IPS DF 6.9 (cell line): ENCODE data around the gene TCF7L1.
A peak's percentile ranks its signal among the peaks of the same experiment; 100 is the strongest.

Source experiments
- DNase-seq: peaks from one replicate; pipeline ENCODE4 v3.0.0-alpha.2; 2013; ENCODE audit warnings: low read depth, low spot score
- H3K27ac ChIP-seq: one replicate; pipeline ENCODE4 v1.5.1; 2013; ENCODE audit warnings: low read length, control low read depth
- H3K27me3 ChIP-seq: 2 replicates; pipeline ENCODE4 v1.6.1; 2013; ENCODE audit warnings: mild to moderate bottlenecking, low read length; ENCODE audit not compliant: control insufficient read depth, insufficient read depth
- H3K36me3 ChIP-seq: 2 replicates; pipeline ENCODE4 v1.6.1; 2013; ENCODE audit warnings: low read length; ENCODE audit not compliant: control insufficient read depth, insufficient read depth
- H3K4me1 ChIP-seq: 2 replicates; pipeline ENCODE4 v1.6.1; 2013; ENCODE audit warnings: low read length; ENCODE audit not compliant: control insufficient read depth, insufficient read depth
- H3K4me3 ChIP-seq: 2 replicates; pipeline ENCODE4 v1.5.1; 2013; ENCODE audit warnings: mild to moderate bottlenecking, low read length
- H3K9me3 ChIP-seq: 2 replicates; pipeline ENCODE4 v1.6.1; 2013; ENCODE audit warnings: low read length, inconsistent platforms; ENCODE audit not compliant: control insufficient read depth, insufficient read depth
- WGBS: extraction: QIAGEN DNeasy Blood & Tissue Kit; methylation state at CpG from one replicate; pipeline ENCODE4 v1.1.7; 2013; ENCODE audit warnings: mixed read lengths, missing lambda C conversion rate; ENCODE audit not compliant: insufficient read length, insufficient coverage; 5-methylcytosine and 5-hydroxymethylcytosine counted together

TCF7L1 gene

GRCh38 chr2:85259101-85259590, 126.0 kb downstream of the TCF7L1 start:
- no peaks in the 10 kb centered on the region for H3K9me3 ChIP-seq
- WGBS: no CpG with 5 or more reads among the region's 11 CpGs
- peaks cover 26% of the 10 kb centered on the region for H3K4me1 ChIP-seq
- H3K27me3 ChIP-seq: no peaks in the 10 kb centered on the region
- no peaks in the 10 kb centered on the region for H3K36me3 ChIP-seq
- no peak for DNase-seq
- H3K4me3 ChIP-seq: no peak overlapping the region
- no peak overlapping the region for H3K27ac ChIP-seq

GRCh38 chr2:85259879-85260278, 126.7 kb downstream of the TCF7L1 start:
- Histone ChIP-seq H3K36me3 (no peaks in the 10 kb centered on the region), H3K27me3 (no peaks in the 10 kb centered on the region), H3K27ac (no peak overlapping the region), H3K4me1 (peaks cover 26% of the 10 kb centered on the region), H3K4me3 (no peak overlapping the region), H3K9me3 (no peaks in the 10 kb centered on the region)
- no peak for DNase-seq
- no CpG with 5 or more reads among the region's 4 CpGs for whole genome bisulfite sequencing

- DNase-seq: no peak
- WGBS: no CpG with 5 or more reads among the region's 8 CpGs
- Histone ChIP-seq H3K4me1 (peaks cover 11% of the 10 kb centered on the region), H3K9me3 (no peaks in the 10 kb centered on the region), H3K36me3 (no peaks in the 10 kb centered on the region), H3K4me3 (no peak overlapping the region), H3K27ac (no peak overlapping the region), H3K27me3 (no peaks in the 10 kb centered on the region)
These were observed 130.4 kb downstream of the TCF7L1 start for GRCh38 chr2:85263591-85263990.

GRCh38 chr2:85264471-85264870, 131.3 kb downstream of the TCF7L1 start:
- DNase-seq: no peak
- Histone ChIP-seq H3K27ac (no peak overlapping the region), H3K4me1 (peaks cover 10% of the 10 kb centered on the region), H3K4me3 (no peak overlapping the region), H3K9me3 (no peaks in the 10 kb centered on the region), H3K36me3 (no peaks in the 10 kb centered on the region), H3K27me3 (no peaks in the 10 kb centered on the region)
- no CpG with 5 or more reads among the region's 3 CpGs for WGBS

- Histone ChIP-seq H3K36me3 (no peaks in the 10 kb centered on the region), H3K4me1 (peaks cover 10% of the 10 kb centered on the region), H3K4me3 (no peak overlapping the region), H3K9me3 (no peaks in the 10 kb centered on the region), H3K27me3 (no peaks in the 10 kb centered on the region), H3K27ac (no peak overlapping the region)
- WGBS: no CpG with 5 or more reads among the region's 7 CpGs
- no peak for DNase-seq
These were observed 132.1 kb downstream of the TCF7L1 start for GRCh38 chr2:85265304-85265703.

GRCh38 chr2:85266146-85267041, 133.2 kb downstream of the TCF7L1 start:
- WGBS: no CpG with 5 or more reads among the region's 7 CpGs
- peaks cover 10% of the 10 kb centered on the region for H3K4me1 ChIP-seq
- no peaks in the 10 kb centered on the region for H3K36me3 ChIP-seq
- no peaks in the 10 kb centered on the region for H3K9me3 ChIP-seq
- no peak overlapping the region for H3K4me3 ChIP-seq
- DNase-seq: peak; percentile 92
- H3K27ac ChIP-seq: no peak overlapping the region
- H3K27me3 ChIP-seq: no peaks in the 10 kb centered on the region

GRCh38 chr2:85269959-85270358, 136.8 kb downstream of the TCF7L1 start:
- Histone ChIP-seq H3K27ac (no peak overlapping the region), H3K4me3 (no peak overlapping the region), H3K27me3 (no peaks in the 10 kb centered on the region), H3K9me3 (no peaks in the 10 kb centered on the region), H3K36me3 (no peaks in the 10 kb centered on the region), H3K4me1 (peaks cover 2% of the 10 kb centered on the region; the same call in 1 of the 2 replicates)
- WGBS: no CpG with 5 or more reads among the region's 6 CpGs
- no peak for DNase-seq

- H3K36me3 ChIP-seq: no peaks in the 10 kb centered on the region
- H3K4me1 ChIP-seq: peaks cover 1% of the 10 kb centered on the region; the same call in 1 of the 2 replicates
- no peak for DNase-seq
- no CpG with 5 or more reads among the region's 6 CpGs for WGBS
- no peaks in the 10 kb centered on the region for H3K27me3 ChIP-seq
- H3K27ac ChIP-seq: no peak overlapping the region
- H3K4me3 ChIP-seq: no peak overlapping the region
- H3K9me3 ChIP-seq: no peaks in the 10 kb centered on the region
These were observed 139.2 kb downstream of the TCF7L1 start for GRCh38 chr2:85272357-85272756.

- Histone ChIP-seq H3K9me3 (no peaks in the 10 kb centered on the region), H3K27me3 (no peaks in the 10 kb centered on the region), H3K36me3 (no peaks in the 10 kb centered on the region), H3K4me1 (peaks cover 1% of the 10 kb centered on the region), H3K4me3 (no peak overlapping the region), H3K27ac (no peak overlapping the region)
- no CpG with 5 or more reads among the region's 21 CpGs for WGBS
- no peak for DNase-seq
These were observed 140.8 kb downstream of the TCF7L1 start for GRCh38 chr2:85273738-85274731.

GRCh38 chr2:85275984-85276540, 142.9 kb downstream of the TCF7L1 start:
- Histone ChIP-seq H3K27me3 (no peaks in the 10 kb centered on the region), H3K4me3 (no peak overlapping the region), H3K36me3 (no peaks in the 10 kb centered on the region), H3K9me3 (no peaks in the 10 kb centered on the region), H3K27ac (no peak overlapping the region), H3K4me1 (peaks cover 1% of the 10 kb centered on the region)
- DNase-seq: no peak
- WGBS: no CpG with 5 or more reads among the region's 9 CpGs
